ENCODE results near the gene MYO15B. TPM values are rescaled to one million over a fixed set of nuclear protein-coding genes. Genes with fewer than 3 reads are reported as not detected.

MYO15B gene
- total and polyA plus RNA-seq, 2 experiments from 2014 or later = 124 to 153 TPM

- peak; percentile 2 for DNase-seq (ENCODE audit: low spot score)
- Histone ChIP-seq H4K20me1 (ENCODE audit: insufficient read depth, poor library complexity, severe bottlenecking) (no peaks in the 10 kb centered on the region), H3K36me3 (replicated peaks; ENCODE audit: insufficient read depth, low read depth) (no peaks in the 10 kb centered on the region), H3K4me1 (ENCODE audit: insufficient read depth) (no peaks in the 10 kb centered on the region), H3K4me2 (no peak overlapping the region), H3K27ac (no peak overlapping the region), H3K9me3 (ENCODE audit: low read depth) (no peaks in the 10 kb centered on the region), H3K27me3 (no peaks in the 10 kb centered on the region), H3K9me2 (replicated peaks; ENCODE audit: insufficient read depth) (no peaks in the 10 kb centered on the region), H2AFZ (no peak overlapping the region), H3K79me2 (no peaks in the 10 kb centered on the region), H3K4me3 (no peak overlapping the region)
- TF ChIP-seq CTCF (IDR thresholded peaks at IDR 0.05; ENCODE audit: poor library complexity) (no peak), EZH2phosphoT487 (IDR thresholded peaks at IDR 0.05; ENCODE audit: low read depth, severe bottlenecking, unreplicated experiment) (no peak), EZH2 (IDR thresholded peaks at IDR 0.05; ENCODE audit: borderline replicate concordance) (no peak)
- WGBS (ENCODE audit: low lambda C conversion rate, missing lambda C conversion rate) = 98% methylated on average over 11 of the region's 11 CpGs
Measured at GRCh38 chr17:75564195-75564594, 23.4 kb upstream of the MYO15B start.

GRCh38 chr17:75565066-75565465, 22.5 kb upstream of the MYO15B start:
- peak; percentile 34 for DNase-seq (ENCODE audit: low spot score)
- H3K36me3 ChIP-seq (replicated peaks; ENCODE audit: insufficient read depth, low read depth) = no peaks in the 10 kb centered on the region
- no peak overlapping the region for H3K4me2 ChIP-seq
- H4K20me1 ChIP-seq (ENCODE audit: insufficient read depth, poor library complexity, severe bottlenecking) = no peaks in the 10 kb centered on the region
- no peak overlapping the region for H2AFZ ChIP-seq
- 65% methylated on average over 7 of the region's 7 CpGs for WGBS (ENCODE audit: low lambda C conversion rate, missing lambda C conversion rate)
- no peaks in the 10 kb centered on the region for H3K4me1 ChIP-seq (ENCODE audit: insufficient read depth)
- H3K9me2 ChIP-seq (replicated peaks; ENCODE audit: insufficient read depth) = no peaks in the 10 kb centered on the region
- H3K4me3 ChIP-seq = no peak overlapping the region
- TF ChIP-seq EZH2phosphoT487 (IDR thresholded peaks at IDR 0.05; ENCODE audit: low read depth, severe bottlenecking, unreplicated experiment) = no peak
- TF ChIP-seq EZH2 (IDR thresholded peaks at IDR 0.05; ENCODE audit: borderline replicate concordance) = no peak
- TF ChIP-seq CTCF (IDR thresholded peaks at IDR 0.05; ENCODE audit: poor library complexity) = no peak
- no peak overlapping the region for H3K27ac ChIP-seq
- H3K27me3 ChIP-seq = no peaks in the 10 kb centered on the region
- no peaks in the 10 kb centered on the region for H3K79me2 ChIP-seq
- H3K9me3 ChIP-seq (ENCODE audit: low read depth) = no peaks in the 10 kb centered on the region

DNA sequence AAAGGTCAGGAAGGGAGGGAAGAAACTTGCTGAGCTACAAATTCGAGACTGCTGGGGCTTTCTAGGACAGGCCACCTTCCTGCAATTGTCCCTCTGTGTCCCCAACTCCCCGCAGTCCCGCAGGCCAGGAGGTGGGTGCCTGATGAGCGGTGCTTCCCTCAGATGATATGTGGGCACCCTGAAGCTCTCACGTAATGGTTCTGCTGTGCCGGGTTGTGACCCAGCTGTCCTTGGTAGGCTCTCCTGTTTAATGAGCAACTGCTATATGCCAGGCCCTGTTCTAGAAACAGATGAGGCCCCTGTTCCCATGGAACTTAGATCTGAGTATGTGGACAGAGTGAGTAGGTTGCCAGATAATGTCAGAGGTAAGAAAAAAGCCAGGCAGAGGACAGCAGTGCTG, 22.0 kb upstream of the MYO15B start:
- Histone ChIP-seq H3K4me2 (no peak overlapping the region), H2AFZ (no peak overlapping the region), H3K27ac (no peak overlapping the region), H3K9me2 (replicated peaks; ENCODE audit: insufficient read depth) (no peaks in the 10 kb centered on the region), H3K9me3 (ENCODE audit: low read depth) (no peaks in the 10 kb centered on the region), H3K27me3 (no peaks in the 10 kb centered on the region), H3K36me3 (replicated peaks; ENCODE audit: insufficient read depth, low read depth) (no peaks in the 10 kb centered on the region), H3K79me2 (no peaks in the 10 kb centered on the region), H3K4me3 (no peak overlapping the region), H3K4me1 (ENCODE audit: insufficient read depth) (no peaks in the 10 kb centered on the region), H4K20me1 (ENCODE audit: insufficient read depth, poor library complexity, severe bottlenecking) (no peaks in the 10 kb centered on the region)
- 95% methylated on average over 6 of the region's 6 CpGs for WGBS (ENCODE audit: low lambda C conversion rate, missing lambda C conversion rate)
- DNase-seq (ENCODE audit: low spot score) = peak; percentile 2
- TF ChIP-seq CTCF (IDR thresholded peaks at IDR 0.05; ENCODE audit: poor library complexity) (no peak), EZH2 (IDR thresholded peaks at IDR 0.05; ENCODE audit: borderline replicate concordance) (no peak), EZH2phosphoT487 (IDR thresholded peaks at IDR 0.05; ENCODE audit: low read depth, severe bottlenecking, unreplicated experiment) (no peak)

GRCh38 chr17:75566416-75566815, 21.2 kb upstream of the MYO15B start:
- Histone ChIP-seq H3K27me3 (no peaks in the 10 kb centered on the region), H3K9me2 (replicated peaks; ENCODE audit: insufficient read depth) (no peaks in the 10 kb centered on the region), H3K4me1 (ENCODE audit: insufficient read depth) (no peaks in the 10 kb centered on the region), H3K27ac (no peak overlapping the region), H3K79me2 (no peaks in the 10 kb centered on the region), H3K4me3 (no peak overlapping the region), H4K20me1 (ENCODE audit: insufficient read depth, poor library complexity, severe bottlenecking) (no peaks in the 10 kb centered on the region), H3K36me3 (replicated peaks; ENCODE audit: insufficient read depth, low read depth) (no peaks in the 10 kb centered on the region), H3K4me2 (no peak overlapping the region), H3K9me3 (ENCODE audit: low read depth) (no peaks in the 10 kb centered on the region), H2AFZ (no peak overlapping the region)
- peak; percentile 2 for DNase-seq (ENCODE audit: low spot score)
- no peak for TF ChIP-seq EZH2 (IDR thresholded peaks at IDR 0.05; ENCODE audit: borderline replicate concordance)
- no peak for TF ChIP-seq CTCF (IDR thresholded peaks at IDR 0.05; ENCODE audit: poor library complexity)
- TF ChIP-seq EZH2phosphoT487 (IDR thresholded peaks at IDR 0.05; ENCODE audit: low read depth, severe bottlenecking, unreplicated experiment) = no peak
- WGBS (ENCODE audit: low lambda C conversion rate, missing lambda C conversion rate) = 88% methylated on average over 6 of the region's 6 CpGs
